Activated naive CD8-positive, alpha-beta T cell treated with anti-CD3 and anti-CD28 coated beads, Interleukin-2, amount 10 ng/mL, durations not matched to agents 7 days and 5 days (primary cell): Measurements from ENCODE around the gene INTS2. TPM values are rescaled to one million over a fixed set of nuclear protein-coding genes. Genes with fewer than 3 reads are reported as not detected.

Source experiments
- ATAC-seq: fragments of 150-1000 bp; cut with Tn5 transposase; one replicate; pipeline ENCODE4 v1.10.0; 2021; ENCODE audit warnings: low read depth, moderate library complexity
- POLR2A ChIA-PET: fragments of 350-600 bp; sonication (Branson Sonifier 250); formaldehyde crosslinking; loops from one replicate; lab custom pipeline; 2021; ENCODE audit warnings: antibody characterized with exemption; lab: Charles Lee
- DNase-seq: peaks from one replicate; pipeline ENCODE4 v3.0.0; 2021
- H3K27ac Mint-ChIP-seq: one replicate; pipeline ENCODE4 v1.8.0; 2022; ENCODE audit warnings: mild to moderate bottlenecking, mixed read lengths
- H3K27me3 Mint-ChIP-seq: one replicate; pipeline ENCODE4 v1.8.0; 2022; ENCODE audit warnings: mild to moderate bottlenecking, moderate library complexity, mixed read lengths
- H3K36me3 Mint-ChIP-seq: one replicate; pipeline ENCODE4 v1.8.0; 2021; ENCODE audit warnings: mild to moderate bottlenecking, mixed read lengths
- H3K4me1 Mint-ChIP-seq: one replicate; pipeline ENCODE4 v1.8.0; 2021; ENCODE audit warnings: mixed read lengths
- H3K4me3 Mint-ChIP-seq: one replicate; pipeline ENCODE4 v1.8.0; 2022; ENCODE audit warnings: mild to moderate bottlenecking, moderate library complexity, mixed read lengths
- H3K9me3 Mint-ChIP-seq: one replicate; pipeline ENCODE4 v1.8.0; 2021; ENCODE audit warnings: mixed read lengths
- total RNA-seq, 2 experiments: library from RNA; stranded (reverse); gene quantifications; one replicate each; pipeline ENCODE4 v1.2.3, GENCODE V29; 2021

Gene INTS2, protein sequence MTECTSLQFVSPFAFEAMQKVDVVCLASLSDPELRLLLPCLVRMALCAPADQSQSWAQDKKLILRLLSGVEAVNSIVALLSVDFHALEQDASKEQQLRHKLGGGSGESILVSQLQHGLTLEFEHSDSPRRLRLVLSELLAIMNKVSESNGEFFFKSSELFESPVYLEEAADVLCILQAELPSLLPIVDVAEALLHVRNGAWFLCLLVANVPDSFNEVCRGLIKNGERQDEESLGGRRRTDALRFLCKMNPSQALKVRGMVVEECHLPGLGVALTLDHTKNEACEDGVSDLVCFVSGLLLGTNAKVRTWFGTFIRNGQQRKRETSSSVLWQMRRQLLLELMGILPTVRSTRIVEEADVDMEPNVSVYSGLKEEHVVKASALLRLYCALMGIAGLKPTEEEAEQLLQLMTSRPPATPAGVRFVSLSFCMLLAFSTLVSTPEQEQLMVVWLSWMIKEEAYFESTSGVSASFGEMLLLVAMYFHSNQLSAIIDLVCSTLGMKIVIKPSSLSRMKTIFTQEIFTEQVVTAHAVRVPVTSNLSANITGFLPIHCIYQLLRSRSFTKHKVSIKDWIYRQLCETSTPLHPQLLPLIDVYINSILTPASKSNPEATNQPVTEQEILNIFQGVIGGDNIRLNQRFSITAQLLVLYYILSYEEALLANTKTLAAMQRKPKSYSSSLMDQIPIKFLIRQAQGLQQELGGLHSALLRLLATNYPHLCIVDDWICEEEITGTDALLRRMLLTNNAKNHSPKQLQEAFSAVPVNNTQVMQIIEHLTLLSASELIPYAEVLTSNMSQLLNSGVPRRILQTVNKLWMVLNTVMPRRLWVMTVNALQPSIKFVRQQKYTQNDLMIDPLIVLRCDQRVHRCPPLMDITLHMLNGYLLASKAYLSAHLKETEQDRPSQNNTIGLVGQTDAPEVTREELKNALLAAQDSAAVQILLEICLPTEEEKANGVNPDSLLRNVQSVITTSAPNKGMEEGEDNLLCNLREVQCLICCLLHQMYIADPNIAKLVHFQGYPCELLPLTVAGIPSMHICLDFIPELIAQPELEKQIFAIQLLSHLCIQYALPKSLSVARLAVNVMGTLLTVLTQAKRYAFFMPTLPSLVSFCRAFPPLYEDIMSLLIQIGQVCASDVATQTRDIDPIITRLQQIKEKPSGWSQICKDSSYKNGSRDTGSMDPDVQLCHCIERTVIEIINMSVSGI
- total RNA-seq = 10 to 100 TPM; 20.7 to 22.3 TPM

DNA sequence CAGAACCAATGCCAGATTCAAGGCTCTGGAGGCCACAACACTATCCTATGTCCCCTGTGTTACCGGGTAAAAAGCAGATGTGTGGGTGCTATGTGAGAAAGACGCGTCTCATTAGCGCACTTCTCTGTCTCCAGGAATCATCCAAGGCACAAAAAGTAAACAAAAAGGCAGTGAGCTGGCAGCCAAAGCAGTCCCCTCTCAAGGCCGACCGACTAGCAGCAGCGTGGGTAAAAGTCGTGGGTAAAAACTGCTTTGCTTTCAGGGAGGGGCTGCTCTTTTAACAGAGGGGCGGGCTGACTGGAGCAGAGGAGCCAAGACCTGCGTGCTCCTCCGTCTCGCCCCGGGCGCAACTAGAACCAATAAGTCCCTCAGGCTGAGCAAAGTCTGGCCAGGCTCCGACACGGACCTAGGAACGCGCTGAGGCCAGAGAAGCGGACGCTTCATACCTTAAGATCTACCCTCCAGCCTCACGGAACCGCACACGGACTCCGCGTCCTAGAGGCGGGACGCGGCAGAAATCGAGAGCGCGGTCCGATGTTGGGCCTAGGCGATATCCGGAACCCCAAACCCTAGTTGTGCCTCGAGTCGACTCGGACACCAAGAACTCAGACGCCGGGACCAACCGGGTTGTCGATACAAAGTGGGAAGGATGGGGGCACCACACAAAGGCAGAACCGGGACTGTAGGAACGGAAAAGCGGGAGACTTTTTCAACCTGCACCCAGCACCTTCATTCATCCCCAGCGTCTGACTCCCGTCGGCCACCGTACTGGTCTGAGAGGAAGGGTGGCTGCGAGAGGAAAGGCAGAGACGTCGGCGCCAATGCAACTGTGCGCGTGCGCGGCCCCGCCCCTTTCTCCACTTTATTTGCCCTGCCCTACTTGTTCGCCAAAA is at the start of gene INTS2:
Gene INTS2, minus strand, starts transcription at position 775 of the 893 bp plus-strand sequence. CDS start 1,338 bp downstream, outside the sequence.
- DNase-seq (peak; percentile 95), ATAC-seq (peak; percentile 90)
- H3K36me3 Mint-ChIP-seq = peaks cover 9% of the 10 kb centered on the region
- no peaks in the 10 kb centered on the region for H3K9me3 Mint-ChIP-seq
- H3K27ac Mint-ChIP-seq = peak within 1 kb of the TSS; percentile 96
- peaks cover 18% of the 10 kb centered on the region for H3K4me1 Mint-ChIP-seq
- H3K27me3 Mint-ChIP-seq = peaks cover 7% of the 10 kb centered on the region
- peak within 1 kb of the TSS; percentile 98 for H3K4me3 Mint-ChIP-seq
- POLR2A ChIA-PET = interaction anchor here (0.6 to 1.1 kb wide), 2 partner anchors 31 to 64 kb away, joined by 3 read pairs; partner anchors contain the start of gene BRIP1

DNA sequence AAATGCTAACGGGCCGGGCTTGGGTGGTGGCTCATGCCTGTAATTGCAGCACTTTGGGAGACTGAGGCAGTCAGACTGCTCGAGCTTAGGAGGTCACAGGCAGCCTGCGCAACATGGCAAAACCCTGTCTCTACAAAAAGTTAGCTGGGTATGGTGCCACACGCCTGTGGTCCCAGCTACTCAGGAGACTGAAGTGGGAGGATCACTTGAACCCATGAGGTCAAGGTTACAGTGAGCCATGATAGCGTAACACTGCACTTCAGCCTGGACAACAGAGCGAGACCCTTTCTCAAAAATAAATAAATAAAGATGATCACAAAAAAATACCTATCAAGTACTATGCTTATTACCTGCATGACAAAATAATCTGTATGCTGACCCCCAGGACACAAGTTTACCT is 46.3 kb upstream of the INTS2 start:
- Mint-ChIP-seq H3K27me3 (no peaks in the 10 kb centered on the region), H3K27ac (no peak overlapping the region), H3K36me3 (peaks cover 32% of the 10 kb centered on the region), H3K4me3 (no peak overlapping the region), H3K9me3 (no peaks in the 10 kb centered on the region), H3K4me1 (no peaks in the 10 kb centered on the region)
- DNase-seq (no peak), ATAC-seq (no peak)
- POLR2A ChIA-PET = no interaction called here

DNA sequence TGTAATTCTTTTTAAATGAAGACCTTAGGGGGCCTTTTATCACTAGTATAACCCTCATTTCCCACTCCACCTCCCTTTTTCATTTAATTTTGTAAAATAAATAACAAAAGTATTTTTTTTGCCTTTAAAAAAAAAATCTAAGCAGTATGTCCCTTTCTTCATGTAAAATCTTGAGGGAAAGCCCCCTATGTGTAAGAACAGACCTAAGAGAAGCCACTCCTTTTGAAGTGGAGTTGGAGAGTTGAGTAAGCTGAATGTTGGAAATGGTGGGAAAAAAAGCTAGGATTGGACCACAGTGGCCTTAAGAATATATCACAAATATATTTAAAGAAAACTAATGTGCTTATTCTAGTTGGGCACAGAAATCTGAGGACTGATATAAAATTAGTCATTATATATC is 44.5 kb upstream of the INTS2 start:
- Mint-ChIP-seq H3K9me3 (no peaks in the 10 kb centered on the region), H3K36me3 (peaks cover 20% of the 10 kb centered on the region), H3K4me1 (no peaks in the 10 kb centered on the region), H3K27ac (no peak overlapping the region), H3K4me3 (no peak overlapping the region), H3K27me3 (no peaks in the 10 kb centered on the region)
- no peak for DNase-seq
- ATAC-seq = no peak
- POLR2A ChIA-PET = no interaction called here

DNA sequence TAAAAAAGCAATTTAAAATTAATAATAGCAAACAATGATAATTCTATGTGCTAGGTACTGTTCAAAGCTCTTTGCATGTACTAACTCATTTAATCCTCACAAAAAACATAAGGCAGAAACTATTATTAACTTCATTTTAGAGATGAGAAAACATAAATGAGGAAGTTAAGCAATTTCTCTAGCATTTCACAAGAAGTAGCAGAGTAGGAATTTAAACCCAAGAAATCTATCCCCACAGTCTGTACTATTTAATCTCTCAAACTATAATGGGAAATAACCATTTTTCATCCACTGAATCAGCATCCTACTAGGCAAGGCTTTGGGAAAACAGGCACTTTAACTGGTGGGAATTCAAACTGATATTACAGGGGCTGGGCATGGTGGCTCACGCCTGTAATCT is 42.2 kb upstream of the INTS2 start:
- DNase-seq = no peak
- no peak overlapping the region for H3K27ac Mint-ChIP-seq
- H3K36me3 Mint-ChIP-seq = peaks cover 16% of the 10 kb centered on the region
- H3K27me3 Mint-ChIP-seq = no peaks in the 10 kb centered on the region
- no peak overlapping the region for H3K4me3 Mint-ChIP-seq
- POLR2A ChIA-PET = no interaction called here
- no peaks in the 10 kb centered on the region for H3K9me3 Mint-ChIP-seq
- no peak for ATAC-seq
- no peaks in the 10 kb centered on the region for H3K4me1 Mint-ChIP-seq

DNA sequence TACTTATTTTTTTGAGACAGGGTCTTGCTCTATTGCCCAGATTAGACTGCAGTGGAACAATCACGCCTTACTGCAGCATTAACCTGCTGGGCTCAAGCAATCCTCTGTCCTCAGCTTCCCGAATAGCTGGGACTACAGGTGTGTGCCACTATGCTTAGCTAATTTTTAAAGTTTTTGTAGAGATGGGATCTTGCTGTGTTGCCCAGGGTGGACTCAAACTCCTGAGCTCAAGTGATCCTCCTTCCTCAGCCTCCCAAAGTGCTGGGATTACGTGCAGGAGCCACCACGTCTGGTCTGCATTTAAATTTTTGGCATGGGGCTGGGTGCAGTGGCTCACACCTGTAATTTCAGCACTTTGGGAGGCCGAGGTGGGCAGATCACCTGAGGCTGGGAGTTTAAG is 41.0 kb upstream of the INTS2 start:
- H3K27ac Mint-ChIP-seq = no peak overlapping the region
- H3K9me3 Mint-ChIP-seq = no peaks in the 10 kb centered on the region
- no peaks in the 10 kb centered on the region for H3K27me3 Mint-ChIP-seq
- H3K36me3 Mint-ChIP-seq = peaks cover 9% of the 10 kb centered on the region
- POLR2A ChIA-PET = no interaction called here
- H3K4me1 Mint-ChIP-seq = no peaks in the 10 kb centered on the region
- no peak overlapping the region for H3K4me3 Mint-ChIP-seq
- ATAC-seq (no peak), DNase-seq (no peak)

DNA sequence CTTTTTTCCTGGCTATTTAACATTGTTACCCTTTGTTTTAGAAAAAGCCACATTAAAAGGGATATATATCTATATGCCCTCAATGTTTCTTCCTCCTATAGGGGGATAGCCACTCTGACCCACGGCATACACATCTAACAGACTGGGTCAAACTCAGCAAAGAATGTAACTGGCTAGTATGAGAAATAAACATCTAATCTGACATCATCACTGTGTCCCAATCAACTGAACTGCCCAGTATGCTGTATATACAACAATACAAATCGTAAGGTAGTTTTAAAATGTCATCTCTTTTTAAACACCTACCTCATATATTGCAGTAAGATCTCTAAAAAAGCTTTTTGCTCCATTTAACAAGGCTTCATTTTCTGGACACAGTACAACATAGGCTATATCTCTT is 39.9 kb upstream of the INTS2 start:
- POLR2A ChIA-PET = no interaction called here
- H3K4me1 Mint-ChIP-seq = no peaks in the 10 kb centered on the region
- peaks cover 12% of the 10 kb centered on the region for H3K36me3 Mint-ChIP-seq
- H3K27ac Mint-ChIP-seq = no peak overlapping the region
- H3K4me3 Mint-ChIP-seq = no peak overlapping the region
- H3K27me3 Mint-ChIP-seq = no peaks in the 10 kb centered on the region
- DNase-seq = no peak
- no peaks in the 10 kb centered on the region for H3K9me3 Mint-ChIP-seq
- no peak for ATAC-seq

DNA sequence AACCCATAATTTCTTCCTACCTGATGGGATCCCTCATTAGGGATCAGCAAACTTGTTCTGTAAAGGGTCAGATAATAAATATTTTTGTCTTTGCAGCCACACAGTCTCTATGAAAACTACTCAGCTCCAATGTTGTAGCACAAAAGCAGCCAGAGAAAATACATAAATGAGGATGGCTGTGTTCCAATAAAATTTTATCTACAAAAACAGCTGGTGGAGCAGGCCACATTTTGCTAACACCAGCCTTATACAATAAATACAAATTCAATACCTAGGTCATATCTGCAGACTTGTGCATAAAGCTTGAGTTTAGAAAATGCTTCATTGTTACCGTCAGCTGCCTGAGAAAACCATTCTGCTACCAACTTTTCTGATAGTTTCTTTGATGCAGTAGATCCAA is 38.4 kb upstream of the INTS2 start:
- Mint-ChIP-seq H3K4me3 (no peak overlapping the region), H3K9me3 (no peaks in the 10 kb centered on the region), H3K36me3 (peaks cover 14% of the 10 kb centered on the region), H3K27me3 (no peaks in the 10 kb centered on the region), H3K27ac (no peak overlapping the region), H3K4me1 (no peaks in the 10 kb centered on the region)
- POLR2A ChIA-PET = no interaction called here
- DNase-seq (no peak), ATAC-seq (no peak)

DNA sequence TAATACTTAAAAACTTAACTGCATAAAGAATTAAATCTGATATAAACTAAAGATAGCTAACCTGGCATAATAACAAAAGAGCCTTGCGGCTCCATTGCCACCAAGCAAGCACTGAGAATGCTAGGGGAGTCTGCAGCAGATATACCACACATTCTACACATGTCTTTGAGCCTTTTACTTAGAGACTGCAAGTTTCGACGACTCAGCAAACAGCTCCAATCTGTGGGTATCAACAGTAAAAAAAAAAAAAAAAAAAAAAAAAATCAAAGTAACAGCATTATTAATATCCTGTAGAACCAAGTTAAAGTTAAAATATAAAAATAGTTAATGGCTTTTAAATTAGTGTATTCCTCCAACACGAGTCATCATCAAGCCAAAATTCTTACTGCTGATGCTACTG is 27.8 kb upstream of the INTS2 start:
- DNase-seq (no peak), ATAC-seq (no peak)
- Mint-ChIP-seq H3K9me3 (no peaks in the 10 kb centered on the region), H3K36me3 (peaks cover 14% of the 10 kb centered on the region), H3K27me3 (no peaks in the 10 kb centered on the region), H3K4me1 (no peaks in the 10 kb centered on the region), H3K27ac (no peak overlapping the region), H3K4me3 (no peak overlapping the region)
- POLR2A ChIA-PET = no interaction called here

DNA sequence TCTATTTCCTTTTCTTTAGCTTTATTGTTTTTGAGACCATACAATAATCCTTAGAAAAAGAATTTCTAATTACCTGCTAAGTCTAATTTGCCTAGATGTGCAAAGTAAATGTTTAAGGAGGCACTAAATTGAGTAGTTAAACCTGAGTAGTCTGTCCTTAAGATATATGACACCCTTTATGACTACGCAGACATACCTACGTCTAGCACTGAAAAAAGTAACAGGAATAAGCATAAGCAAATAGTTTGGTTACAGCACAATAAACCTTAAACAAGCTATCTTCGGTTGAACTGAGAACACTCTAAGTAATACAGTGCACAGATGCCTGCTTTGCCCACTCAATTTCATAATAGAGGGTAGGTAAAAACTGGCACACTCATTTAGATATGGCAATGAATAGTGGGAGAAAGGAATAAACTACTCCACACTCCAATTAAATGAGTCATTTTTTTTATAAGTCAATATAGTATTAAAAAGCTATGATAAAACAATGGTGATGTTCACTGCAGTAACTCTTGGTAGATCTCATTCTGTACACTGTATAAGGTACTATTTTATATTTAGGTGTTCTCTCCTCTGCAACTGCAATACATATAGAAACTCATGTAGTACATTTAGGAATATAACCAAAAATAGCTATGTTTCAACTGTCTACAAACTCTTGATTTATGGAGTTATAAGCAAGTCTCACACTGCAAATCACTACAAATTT is 19.7 kb upstream of the INTS2 start:
- DNase-seq (no peak), ATAC-seq (no peak)
- no peak overlapping the region for H3K4me3 Mint-ChIP-seq
- POLR2A ChIA-PET = interaction anchor here (0.5 kb wide), 1 partner anchor 55 kb away, joined by 4 read pairs; no protein-coding TSS in a partner anchor
- no peaks in the 10 kb centered on the region for H3K9me3 Mint-ChIP-seq
- H3K4me1 Mint-ChIP-seq = peaks cover 3% of the 10 kb centered on the region
- peaks cover 12% of the 10 kb centered on the region for H3K36me3 Mint-ChIP-seq
- no peaks in the 10 kb centered on the region for H3K27me3 Mint-ChIP-seq
- no peak overlapping the region for H3K27ac Mint-ChIP-seq

DNA sequence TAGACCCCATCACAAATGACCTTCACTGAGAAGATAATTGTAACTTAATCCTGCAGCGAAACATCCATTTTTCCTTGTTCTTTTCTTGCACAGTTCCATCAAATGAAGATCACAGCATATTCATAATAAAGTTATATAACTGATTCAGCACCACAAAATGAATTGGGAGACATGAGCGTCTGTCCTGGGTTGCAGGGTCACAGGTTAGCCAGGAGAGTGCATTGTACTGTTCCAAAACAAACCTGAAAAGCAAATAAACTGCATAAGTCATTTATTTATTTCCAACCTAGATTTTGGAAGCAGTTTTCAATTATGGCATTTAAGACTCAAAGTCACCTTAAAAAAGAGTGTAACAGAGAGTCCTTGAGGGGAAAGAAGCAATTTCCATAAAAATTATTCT is 18.6 kb upstream of the INTS2 start:
- ATAC-seq (no peak), DNase-seq (no peak)
- H3K4me3 Mint-ChIP-seq = no peak overlapping the region
- H3K4me1 Mint-ChIP-seq = peaks cover 3% of the 10 kb centered on the region
- H3K36me3 Mint-ChIP-seq = peaks cover 9% of the 10 kb centered on the region
- H3K27ac Mint-ChIP-seq = peak overlapping the region; percentile 13
- H3K27me3 Mint-ChIP-seq = no peaks in the 10 kb centered on the region
- no peaks in the 10 kb centered on the region for H3K9me3 Mint-ChIP-seq
- POLR2A ChIA-PET = no interaction called here

DNA sequence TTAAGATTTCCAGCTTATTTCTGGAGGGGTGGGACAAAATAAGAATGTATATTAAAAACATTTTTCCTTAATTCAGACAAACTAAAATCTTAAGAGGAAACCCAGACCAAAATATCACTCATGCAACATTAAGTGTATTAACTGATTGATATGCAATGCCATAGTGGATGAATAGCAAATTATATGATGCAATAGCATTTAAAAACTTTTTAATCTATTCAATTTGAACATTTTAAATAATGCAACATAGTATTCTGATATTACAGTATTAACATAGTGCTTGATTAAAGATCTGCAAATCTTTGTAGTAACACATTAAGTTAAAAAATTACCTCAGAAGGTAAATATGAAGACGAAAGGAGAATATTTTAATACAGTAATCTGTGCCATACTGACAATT is 15.3 kb upstream of the INTS2 start:
- peaks cover 3% of the 10 kb centered on the region for H3K4me1 Mint-ChIP-seq
- H3K4me3 Mint-ChIP-seq = no peak overlapping the region
- H3K27me3 Mint-ChIP-seq = no peaks in the 10 kb centered on the region
- H3K27ac Mint-ChIP-seq = no peak overlapping the region
- peaks cover 7% of the 10 kb centered on the region for H3K36me3 Mint-ChIP-seq
- POLR2A ChIA-PET = no interaction called here
- ATAC-seq (no peak), DNase-seq (no peak)
- no peaks in the 10 kb centered on the region for H3K9me3 Mint-ChIP-seq

DNA sequence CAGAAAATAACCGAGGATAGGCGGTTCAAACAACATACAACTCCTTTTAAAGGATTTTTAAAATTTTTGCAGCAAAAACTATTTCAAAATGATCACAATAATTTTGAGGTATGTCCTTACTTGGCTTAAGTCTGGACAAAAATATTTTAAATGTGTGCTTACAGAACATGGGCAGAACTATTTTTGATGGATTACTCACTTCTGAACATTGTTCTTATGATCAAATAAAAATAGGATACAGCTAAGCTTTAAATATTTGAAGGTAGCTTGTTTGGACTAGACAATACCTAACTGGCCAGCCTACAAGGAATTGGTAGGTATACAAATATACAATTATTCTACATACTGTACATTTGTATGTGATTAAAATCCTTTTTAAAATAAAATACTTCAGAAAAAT is 14.3 kb upstream of the INTS2 start:
- H3K27me3 Mint-ChIP-seq = no peaks in the 10 kb centered on the region
- DNase-seq (no peak), ATAC-seq (no peak)
- POLR2A ChIA-PET = no interaction called here
- H3K9me3 Mint-ChIP-seq = no peaks in the 10 kb centered on the region
- peaks cover 7% of the 10 kb centered on the region for H3K36me3 Mint-ChIP-seq
- H3K27ac Mint-ChIP-seq = no peak overlapping the region
- H3K4me3 Mint-ChIP-seq = no peak overlapping the region
- peaks cover 3% of the 10 kb centered on the region for H3K4me1 Mint-ChIP-seq
